HEK293 (cell line): Measurements from ENCODE around the gene SCYL1.
A peak's percentile ranks its signal among the peaks of the same experiment; 100 is the strongest.

Experiments used
- CTCF ChIA-PET: fragments of 350-600 bp; formaldehyde crosslinking; extraction: SDS; loops from one replicate; lab custom pipeline; 2021; ENCODE audit warnings: antibody characterized with exemption; lab: Yijun Ruan, JAX
- POLR2A ChIA-PET: fragments of 300-600 bp; formaldehyde crosslinking; extraction: SDS; loops from one replicate; lab custom pipeline; 2020; ENCODE audit warnings: antibody characterized with exemption, inconsistent platforms; lab: Yijun Ruan, JAX
- H3K27ac ChIP-seq: fragments of 200-500 bp; sonication (Bioruptor generic); 2 replicates; pipeline ENCODE4 v1.5.1; 2014; ENCODE audit warnings: low read depth, low read length, control low read depth, inconsistent platforms; ENCODE audit errors: extremely low read depth
- H3K36me3 ChIP-seq, 2 experiments: fragments of 200-500 bp in 1 of 2; sonication (Bioruptor generic) in 1 of 2; 1 replicate in 1 of 2; 2 replicates in 1 of 2; pipeline ENCODE4 v1.5.1; 2014 to 2017; ENCODE audit warnings: inconsistent platforms in 2 of 2, low read length in 2 of 2; ENCODE audit not compliant: control insufficient read depth in 2 of 2, insufficient read depth in 1 of 2
- H3K4me1 ChIP-seq: fragments of 200-500 bp; sonication (Bioruptor generic); 2 replicates; pipeline ENCODE4 v1.5.1; 2014; ENCODE audit warnings: mild to moderate bottlenecking, low read length, inconsistent platforms; ENCODE audit not compliant: control insufficient read depth, insufficient read depth
- H3K4me3 ChIP-seq: 2 replicates; pipeline ENCODE4 v1.5.1; 2011; ENCODE audit warnings: low read depth, mild to moderate bottlenecking, control low read depth, low read length, moderate library complexity
- H3K9me3 ChIP-seq: fragments of 200-500 bp; sonication (Bioruptor generic); 2 replicates; pipeline ENCODE4 v1.5.1; 2014; ENCODE audit warnings: low read depth, low read length, inconsistent platforms; ENCODE audit not compliant: control insufficient read depth, insufficient read depth
- KLF1 ChIP-seq: fragments of 450-650 bp; formaldehyde crosslinking; IDR thresholded peaks from 2 replicates; pipeline ENCODE4 v1.5.1; 2016; ENCODE audit warnings: missing biosample characterization, missing genetic modification characterization
- PRDM1 ChIP-seq: fragments of 450-650 bp; formaldehyde crosslinking; IDR thresholded peaks from 2 replicates; pipeline ENCODE4; 2016; ENCODE audit warnings: missing biosample characterization, missing genetic modification characterization
- TCF7L2 ChIP-seq: IDR thresholded peaks from 2 replicates; pipeline ENCODE4 v1.6.1; 2011; ENCODE audit warnings: low read depth, mild to moderate bottlenecking, inconsistent platforms, low read length, moderate library complexity, borderline replicate concordance
- YY2 ChIP-seq: fragments of 450-650 bp; formaldehyde crosslinking; IDR thresholded peaks from 2 replicates; pipeline ENCODE4 v1.5.1; 2016; ENCODE audit warnings: missing biosample characterization, missing genetic modification characterization
- ZBTB17 ChIP-seq: fragments of 450-650 bp; formaldehyde crosslinking; IDR thresholded peaks from 2 replicates; pipeline ENCODE4 v1.5.1; 2016; ENCODE audit warnings: missing biosample characterization, missing genetic modification characterization
- ZFP69B ChIP-seq: fragments of 450-650 bp; formaldehyde crosslinking; IDR thresholded peaks from 2 replicates; pipeline ENCODE4 v1.5.1; 2016; ENCODE audit warnings: missing biosample characterization, missing genetic modification characterization
- ZNF223 ChIP-seq: fragments of 450-650 bp; formaldehyde crosslinking; IDR thresholded peaks from 2 replicates; pipeline ENCODE4 v1.5.1; 2016; ENCODE audit warnings: missing biosample characterization, missing genetic modification characterization
- ZNF23 ChIP-seq: fragments of 450-650 bp; formaldehyde crosslinking; IDR thresholded peaks from 2 replicates; pipeline ENCODE4 v1.5.1; 2016; ENCODE audit warnings: missing biosample characterization, missing genetic modification characterization, borderline replicate concordance
- ZNF404 ChIP-seq: fragments of 450-650 bp; formaldehyde crosslinking; IDR thresholded peaks from 2 replicates; pipeline ENCODE4 v1.5.1; 2017; ENCODE audit warnings: missing biosample characterization, missing genetic modification characterization
- ZNF48 ChIP-seq: fragments of 450-650 bp; formaldehyde crosslinking; IDR thresholded peaks from 2 replicates; pipeline ENCODE4 v1.5.1; 2016; ENCODE audit warnings: missing biosample characterization, missing genetic modification characterization
- ZNF585B ChIP-seq: fragments of 450-650 bp; formaldehyde crosslinking; IDR thresholded peaks from 2 replicates; pipeline ENCODE4 v1.5.1; 2016; ENCODE audit warnings: missing biosample characterization, missing genetic modification characterization
- ZNF654 ChIP-seq: fragments of 450-650 bp; formaldehyde crosslinking; IDR thresholded peaks from 2 replicates; pipeline ENCODE4 v1.5.1; 2016; ENCODE audit warnings: low read depth, missing biosample characterization, missing genetic modification characterization
- ZXDB ChIP-seq: fragments of 450-650 bp; formaldehyde crosslinking; IDR thresholded peaks from 2 replicates; pipeline ENCODE4 v1.5.1; 2016; ENCODE audit warnings: missing biosample characterization, missing genetic modification characterization
- TF ChIP-seq, protein P1 (sequence below): fragments of 450-650 bp; formaldehyde crosslinking; IDR thresholded peaks from 2 replicates; pipeline ENCODE4 v1.5.1; 2016; ENCODE audit warnings: missing biosample characterization, missing genetic modification characterization
- TF ChIP-seq, protein P2 (sequence below): fragments of 450-650 bp; formaldehyde crosslinking; IDR thresholded peaks from 2 replicates; pipeline ENCODE4 v1.5.1; 2016; ENCODE audit warnings: missing biosample characterization, missing genetic modification characterization
- TF ChIP-seq, protein P3 (sequence below): fragments of 450-650 bp; formaldehyde crosslinking; IDR thresholded peaks from 2 replicates; pipeline ENCODE4 v1.5.1; 2016; ENCODE audit warnings: missing biosample characterization, missing genetic modification characterization
- TF ChIP-seq, protein P4 (sequence below): fragments of 450-650 bp; formaldehyde crosslinking; IDR thresholded peaks from 2 replicates; pipeline ENCODE4 v1.5.1; 2016; ENCODE audit warnings: missing biosample characterization, missing genetic modification characterization, low read depth

Gene SCYL1

DNA sequence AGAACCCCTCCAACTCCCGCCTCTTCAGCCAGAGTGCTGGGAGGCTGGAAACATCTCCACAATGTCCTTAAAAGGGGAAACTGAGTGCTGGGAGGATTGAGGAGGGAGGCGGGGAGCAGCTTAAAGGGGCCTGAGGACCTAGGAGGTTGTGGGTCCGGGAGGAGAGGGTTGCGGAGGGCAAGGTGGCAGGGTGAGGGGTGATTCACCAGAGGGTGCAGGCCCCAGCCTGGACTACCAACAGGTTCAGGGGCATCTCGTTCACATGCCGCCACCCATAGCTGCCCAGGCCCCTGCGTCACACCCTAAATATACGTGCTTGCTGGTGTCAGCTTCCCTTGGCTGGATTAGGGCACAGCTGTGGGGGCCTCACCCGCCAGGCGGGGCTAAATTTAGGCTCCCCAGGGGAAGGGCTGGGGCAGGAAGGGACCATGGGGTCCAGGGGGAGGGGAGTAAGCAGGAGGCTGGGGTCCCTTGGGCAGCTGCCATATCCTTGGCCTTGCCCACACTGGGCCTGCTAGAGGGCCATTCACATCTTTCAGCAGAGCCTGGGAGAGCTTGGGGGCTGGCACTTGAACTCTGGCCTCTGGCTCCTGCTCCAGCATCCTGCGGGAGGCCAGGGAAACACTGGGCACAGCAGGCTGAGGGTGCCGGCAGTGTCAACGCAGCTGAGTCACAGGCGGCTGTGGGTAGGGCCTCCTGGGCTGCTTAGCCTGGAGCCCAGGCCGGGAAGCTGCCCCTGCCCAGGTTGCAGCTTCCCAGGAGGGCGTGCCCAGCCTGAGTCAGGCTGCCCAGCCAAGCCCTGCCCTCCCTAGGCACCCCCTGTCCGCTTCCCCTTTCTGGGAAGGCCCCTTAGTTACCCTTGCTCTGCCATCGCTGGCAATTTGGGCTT lies 52.2 kb downstream of the SCYL1 start (continued):
- TF ChIP-seq, protein P1, sequence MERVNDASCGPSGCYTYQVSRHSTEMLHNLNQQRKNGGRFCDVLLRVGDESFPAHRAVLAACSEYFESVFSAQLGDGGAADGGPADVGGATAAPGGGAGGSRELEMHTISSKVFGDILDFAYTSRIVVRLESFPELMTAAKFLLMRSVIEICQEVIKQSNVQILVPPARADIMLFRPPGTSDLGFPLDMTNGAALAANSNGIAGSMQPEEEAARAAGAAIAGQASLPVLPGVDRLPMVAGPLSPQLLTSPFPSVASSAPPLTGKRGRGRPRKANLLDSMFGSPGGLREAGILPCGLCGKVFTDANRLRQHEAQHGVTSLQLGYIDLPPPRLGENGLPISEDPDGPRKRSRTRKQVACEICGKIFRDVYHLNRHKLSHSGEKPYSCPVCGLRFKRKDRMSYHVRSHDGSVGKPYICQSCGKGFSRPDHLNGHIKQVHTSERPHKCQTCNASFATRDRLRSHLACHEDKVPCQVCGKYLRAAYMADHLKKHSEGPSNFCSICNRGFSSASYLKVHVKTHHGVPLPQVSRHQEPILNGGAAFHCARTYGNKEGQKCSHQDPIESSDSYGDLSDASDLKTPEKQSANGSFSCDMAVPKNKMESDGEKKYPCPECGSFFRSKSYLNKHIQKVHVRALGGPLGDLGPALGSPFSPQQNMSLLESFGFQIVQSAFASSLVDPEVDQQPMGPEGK (tag by site-specific recombination), result 0 out of 2 replicates have a peak, but pooled peaks have one; percentile 12
- 0 out of 2 replicates have a peak, but pooled peaks have one; percentile 22 for TF ChIP-seq ZFP69B
- TF ChIP-seq ZNF48 (tag by site-specific recombination), result no peak

DNA sequence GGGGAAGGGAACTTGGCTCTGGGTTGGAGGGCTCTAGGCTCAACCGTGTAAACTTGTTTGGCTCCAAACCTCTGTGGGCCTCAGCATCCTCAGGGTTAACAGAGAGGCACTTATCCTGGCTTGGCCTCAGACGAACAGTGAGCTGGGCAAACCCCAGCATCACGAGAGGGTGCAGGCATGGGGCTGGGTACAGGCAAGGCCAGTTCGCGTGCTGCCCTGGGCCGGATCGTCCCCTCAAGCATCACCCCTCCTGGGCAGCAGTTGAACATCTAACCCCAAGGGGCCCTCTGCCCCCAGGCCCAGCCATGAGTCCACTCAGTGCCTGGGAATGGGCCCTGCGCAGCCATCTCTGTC lies 52.9 kb downstream of the SCYL1 start:
- Histone ChIP-seq H3K4me1 (peaks cover 9% of the 10 kb centered on the region; the same call in 1 of the 2 replicates), H3K36me3 (peaks cover 0 to 14% of the 10 kb centered on the region in 2 experiments; a peak in 1 of 3 replicates), H3K9me3 (no peaks in the 10 kb centered on the region), H3K27ac (no peak overlapping the region), H3K4me3 (no peak overlapping the region)
- POLR2A ChIA-PET, result interaction anchor here (0.9 to 1.3 kb wide), 2 partner anchors 9 to 17 kb away, joined by 3 read pairs; no protein-coding TSS in a partner anchor
- peak; percentile 55; the same call in 1 of the 2 replicates for TF ChIP-seq ZNF223
- TF ChIP-seq, protein P2, sequence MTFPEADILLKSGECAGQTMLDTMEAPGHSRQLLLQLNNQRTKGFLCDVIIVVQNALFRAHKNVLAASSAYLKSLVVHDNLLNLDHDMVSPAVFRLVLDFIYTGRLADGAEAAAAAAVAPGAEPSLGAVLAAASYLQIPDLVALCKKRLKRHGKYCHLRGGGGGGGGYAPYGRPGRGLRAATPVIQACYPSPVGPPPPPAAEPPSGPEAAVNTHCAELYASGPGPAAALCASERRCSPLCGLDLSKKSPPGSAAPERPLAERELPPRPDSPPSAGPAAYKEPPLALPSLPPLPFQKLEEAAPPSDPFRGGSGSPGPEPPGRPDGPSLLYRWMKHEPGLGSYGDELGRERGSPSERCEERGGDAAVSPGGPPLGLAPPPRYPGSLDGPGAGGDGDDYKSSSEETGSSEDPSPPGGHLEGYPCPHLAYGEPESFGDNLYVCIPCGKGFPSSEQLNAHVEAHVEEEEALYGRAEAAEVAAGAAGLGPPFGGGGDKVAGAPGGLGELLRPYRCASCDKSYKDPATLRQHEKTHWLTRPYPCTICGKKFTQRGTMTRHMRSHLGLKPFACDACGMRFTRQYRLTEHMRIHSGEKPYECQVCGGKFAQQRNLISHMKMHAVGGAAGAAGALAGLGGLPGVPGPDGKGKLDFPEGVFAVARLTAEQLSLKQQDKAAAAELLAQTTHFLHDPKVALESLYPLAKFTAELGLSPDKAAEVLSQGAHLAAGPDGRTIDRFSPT (tag by site-specific recombination), result no peak
- CTCF ChIA-PET, result interaction anchor here (3.4 to 3.5 kb wide), 2 partner anchors 11 to 16 kb away, joined by 15 to 28 read pairs; no protein-coding TSS in a partner anchor

DNA sequence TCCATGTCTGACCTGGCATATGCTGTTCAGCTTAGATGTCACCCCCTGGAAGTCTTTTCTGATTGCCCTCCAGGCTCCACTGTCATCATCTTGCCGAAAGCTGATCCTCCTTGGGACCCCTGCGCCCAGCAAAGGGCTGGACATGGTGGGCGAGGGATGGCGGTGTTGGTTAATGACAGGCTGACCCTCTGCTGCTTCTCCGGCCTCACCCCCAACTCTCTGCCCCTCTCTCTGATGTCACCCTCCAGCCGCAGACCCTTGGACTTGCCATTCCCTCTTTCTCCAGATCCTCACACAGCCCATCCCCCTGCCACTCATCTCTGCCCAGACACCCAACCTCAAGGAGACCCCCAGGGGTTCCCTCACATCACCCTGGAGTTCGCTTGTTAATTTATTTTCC lies 53.3 kb downstream of the SCYL1 start:
- CTCF ChIA-PET, result interaction anchor here (3.4 to 3.5 kb wide), 2 partner anchors 10 to 16 kb away, joined by 15 to 28 read pairs; no protein-coding TSS in a partner anchor
- Histone ChIP-seq H3K36me3 (peaks cover 0 to 14% of the 10 kb centered on the region in 2 experiments; a peak in 1 of 3 replicates), H3K9me3 (no peaks in the 10 kb centered on the region), H3K27ac (no peak overlapping the region), H3K4me3 (no peak overlapping the region)
- POLR2A ChIA-PET, result interaction anchor here (1.3 kb wide), 1 partner anchor 9 kb away, joined by 3 read pairs; no protein-coding TSS in a partner anchor
- TF ChIP-seq PRDM1 (tag by site-specific recombination) (no peak), TCF7L2 (no peak), ZNF48 (tag by site-specific recombination) (no peak), ZNF654 (tag by site-specific recombination) (no peak), ZBTB17 (no peak), ZNF585B (tag by site-specific recombination) (no peak), KLF1 (no peak)
- TF ChIP-seq, all 188 proteins: peak for 0
- peaks cover 9% of the 10 kb centered on the region; the same call in 1 of the 2 replicates for H3K4me1 ChIP-seq

DNA sequence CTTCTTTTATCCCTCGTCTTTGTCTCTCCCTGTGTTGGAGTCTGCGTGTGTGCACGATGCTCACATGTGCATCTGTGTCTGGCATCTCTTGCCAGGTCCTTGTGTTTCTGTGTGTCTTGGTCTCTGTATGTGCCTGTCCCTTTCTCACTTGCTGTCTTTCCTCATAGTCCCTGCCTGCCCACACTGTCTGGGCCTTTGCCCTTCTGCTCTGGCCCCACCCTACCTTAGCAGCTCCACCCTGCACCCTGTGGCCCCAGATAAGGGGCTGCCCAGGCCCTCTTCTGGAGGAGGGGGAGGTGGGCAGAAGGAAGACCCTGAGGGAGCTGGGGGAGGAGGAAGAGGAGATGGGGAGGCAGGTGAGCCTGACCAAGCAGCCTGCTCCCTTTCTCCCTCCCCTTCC lies 53.8 kb downstream of the SCYL1 start:
- peaks cover 0 to 10% of the 10 kb centered on the region in 2 experiments; a peak in 1 of 3 replicates for H3K36me3 ChIP-seq
- no peak overlapping the region for H3K4me3 ChIP-seq
- ChIA-PET CTCF (interaction anchor here (0.7 to 3.5 kb wide), 2 partner anchors 10 to 55 kb away, joined by 6 to 28 read pairs; no protein-coding TSS in a partner anchor), POLR2A (no interaction called here)
- no peaks in the 10 kb centered on the region for H3K9me3 ChIP-seq
- H3K27ac ChIP-seq, result no peak overlapping the region
- peaks cover 7% of the 10 kb centered on the region; the same call in 1 of the 2 replicates for H3K4me1 ChIP-seq
- TF ChIP-seq ZNF404 (tag by site-specific recombination) (no peak), ZNF23 (tag by site-specific recombination) (no peak), ZXDB (no peak), YY2 (tag by site-specific recombination) (no peak)
- TF ChIP-seq, protein P3, sequence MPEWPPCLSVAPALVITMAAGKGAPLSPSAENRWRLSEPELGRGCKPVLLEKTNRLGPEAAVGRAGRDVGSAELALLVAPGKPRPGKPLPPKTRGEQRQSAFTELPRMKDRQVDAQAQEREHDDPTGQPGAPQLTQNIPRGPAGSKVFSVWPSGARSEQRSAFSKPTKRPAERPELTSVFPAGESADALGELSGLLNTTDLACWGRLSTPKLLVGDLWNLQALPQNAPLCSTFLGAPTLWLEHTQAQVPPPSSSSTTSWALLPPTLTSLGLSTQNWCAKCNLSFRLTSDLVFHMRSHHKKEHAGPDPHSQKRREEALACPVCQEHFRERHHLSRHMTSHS (tag by site-specific recombination), result no peak
- TF ChIP-seq, protein P4, sequence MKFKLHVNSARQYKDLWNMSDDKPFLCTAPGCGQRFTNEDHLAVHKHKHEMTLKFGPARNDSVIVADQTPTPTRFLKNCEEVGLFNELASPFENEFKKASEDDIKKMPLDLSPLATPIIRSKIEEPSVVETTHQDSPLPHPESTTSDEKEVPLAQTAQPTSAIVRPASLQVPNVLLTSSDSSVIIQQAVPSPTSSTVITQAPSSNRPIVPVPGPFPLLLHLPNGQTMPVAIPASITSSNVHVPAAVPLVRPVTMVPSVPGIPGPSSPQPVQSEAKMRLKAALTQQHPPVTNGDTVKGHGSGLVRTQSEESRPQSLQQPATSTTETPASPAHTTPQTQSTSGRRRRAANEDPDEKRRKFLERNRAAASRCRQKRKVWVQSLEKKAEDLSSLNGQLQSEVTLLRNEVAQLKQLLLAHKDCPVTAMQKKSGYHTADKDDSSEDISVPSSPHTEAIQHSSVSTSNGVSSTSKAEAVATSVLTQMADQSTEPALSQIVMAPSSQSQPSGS (tag by site-specific recombination), result no peak
